Left ventricle myocardium superior (tissue), 1 donor: Measurements from ENCODE around the gene PGM3. TPM values are rescaled to one million over a fixed set of nuclear protein-coding genes. Genes with fewer than 3 reads are reported as not detected.

Experiments
- ATAC-seq: fragments of 200-7000 bp; cut with Tn5 transposase; one replicate; pipeline ENCODE4 v1.9.1; 2020; ENCODE audit warnings: mild to moderate bottlenecking, moderate library complexity
- DNase-seq: peaks from one replicate; pipeline ENCODE4 v3.0.0-alpha.2; 2020
- intact Hi-C: fragments of 100-400 bp; cut with micrococcal nuclease; formaldehyde crosslinking; loops from one replicate; pipeline ENCODE4 v1.11.0; 2022
- total RNA-seq: library from RNA; stranded (reverse); fragmentation: NEBNext Ultra II Directional; extraction: Animal tissue kit (Norgen Biotek cat#: 25700); gene quantifications from one replicate; pipeline ENCODE4 v1.2.1, GENCODE V29; 2021
- donor health status: DM: no; HTN: yes; CAD: no; lungs with severe emphysema.

The PGM3 gene
- total RNA-seq, 1 donor from 2014 or later = 13.2 TPM

DNA sequence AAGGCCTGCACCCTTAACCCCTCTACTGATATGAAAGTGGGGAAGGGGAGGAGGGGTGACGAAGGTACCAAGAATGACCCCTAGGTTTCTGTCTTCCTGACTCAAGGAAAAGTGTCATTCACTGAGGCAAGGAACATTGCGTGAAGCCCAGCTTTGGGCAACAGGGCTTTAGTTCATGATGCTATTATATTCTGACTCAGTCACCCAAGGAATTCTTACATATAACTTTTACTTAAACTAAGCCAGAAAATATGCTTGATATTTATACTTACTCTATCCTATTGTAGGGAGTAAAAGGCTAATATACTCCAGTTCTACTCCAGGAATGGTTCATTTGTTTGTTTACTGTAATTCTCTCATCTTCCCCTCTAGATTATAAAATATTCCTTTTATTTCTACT, 65.1 kb downstream of the PGM3 start:
- ATAC-seq (no peak), DNase-seq (no peak)
- intact Hi-C loops = no loop called here

DNA sequence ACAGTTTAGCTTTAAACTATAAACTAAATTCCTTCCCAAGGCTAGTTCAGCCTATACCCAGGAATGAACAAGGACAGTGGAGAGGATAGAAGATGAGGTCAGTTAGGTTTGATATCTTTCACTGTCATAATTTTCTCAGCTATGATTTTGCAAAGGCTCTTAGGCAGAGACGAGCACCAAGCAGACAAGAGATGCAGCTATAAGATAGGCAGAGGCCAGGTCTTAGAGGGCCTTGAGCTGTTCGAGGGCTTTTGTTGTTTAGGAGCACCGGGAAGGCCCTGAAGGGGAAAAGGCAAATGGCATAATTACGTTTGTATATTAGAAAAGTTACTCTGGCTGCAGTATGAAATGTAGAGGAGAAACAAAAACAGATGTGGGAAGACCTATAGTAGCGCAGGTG, 65.8 kb downstream of the PGM3 start:
- ATAC-seq = no peak
- intact Hi-C loops = no loop called here
- DNase-seq = no peak

DNA sequence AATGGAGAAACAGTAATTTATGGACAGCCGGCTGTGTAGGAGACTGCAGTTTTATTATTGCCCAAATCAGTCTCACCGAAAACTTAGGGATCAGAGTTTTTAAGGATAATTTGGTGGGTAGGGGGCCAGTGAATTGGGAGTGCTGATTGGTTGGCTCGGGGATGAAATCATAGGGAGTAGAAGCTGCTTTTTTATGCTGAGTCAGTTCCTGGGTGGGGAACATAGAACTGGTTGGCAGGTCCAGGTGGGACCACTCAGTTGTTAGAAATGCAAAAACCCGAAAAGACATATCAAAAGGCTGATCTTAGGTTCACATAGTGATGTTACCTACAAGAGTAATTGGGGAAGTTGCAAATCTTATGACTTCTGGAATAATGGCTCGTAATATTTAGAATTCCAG, 66.3 kb downstream of the PGM3 start:
- intact Hi-C loops = no loop called here
- ATAC-seq (no peak), DNase-seq (no peak)

DNA sequence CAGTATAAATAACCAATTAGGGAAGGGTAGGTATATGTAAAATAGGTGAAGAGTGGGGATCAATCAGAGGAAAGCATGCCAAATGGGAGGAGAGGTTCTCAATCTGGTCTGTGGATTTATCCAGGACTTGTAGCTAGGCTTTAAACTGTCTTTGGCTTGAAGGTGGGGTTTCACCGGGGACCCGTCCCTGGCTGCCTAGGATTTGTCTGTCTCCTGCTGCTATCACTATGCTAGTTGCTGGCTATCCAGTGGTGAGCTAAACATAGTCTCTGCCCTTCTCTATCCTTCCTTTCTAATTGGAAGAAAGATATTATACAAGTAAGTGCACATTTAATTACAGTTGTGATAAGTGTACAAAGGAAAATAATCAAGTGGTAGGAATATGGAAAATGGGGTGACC, 66.8 kb downstream of the PGM3 start:
- ATAC-seq (no peak), DNase-seq (no peak)
- intact Hi-C loops = no loop called here

DNA sequence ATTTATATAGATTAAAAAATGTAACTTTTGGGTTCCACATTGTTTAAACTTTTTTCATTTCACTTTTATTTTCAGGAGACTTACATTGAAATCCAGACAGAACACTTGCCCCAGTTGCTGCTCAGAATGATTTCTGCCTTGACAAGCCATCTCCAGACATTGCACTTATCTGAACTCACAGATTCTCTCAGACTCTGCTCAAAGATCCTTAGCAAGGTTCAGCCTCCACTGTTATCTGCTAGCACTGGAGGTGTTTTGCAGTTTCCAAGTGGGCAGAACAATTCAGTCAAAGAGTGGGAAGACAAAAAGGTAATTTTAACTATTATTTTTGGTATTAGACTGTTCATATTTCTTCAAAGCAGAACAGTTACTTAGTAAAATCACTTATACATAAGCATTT, 67.6 kb downstream of the PGM3 start:
- DNase-seq = no peak
- intact Hi-C loops = no loop called here
- no peak for ATAC-seq

DNA sequence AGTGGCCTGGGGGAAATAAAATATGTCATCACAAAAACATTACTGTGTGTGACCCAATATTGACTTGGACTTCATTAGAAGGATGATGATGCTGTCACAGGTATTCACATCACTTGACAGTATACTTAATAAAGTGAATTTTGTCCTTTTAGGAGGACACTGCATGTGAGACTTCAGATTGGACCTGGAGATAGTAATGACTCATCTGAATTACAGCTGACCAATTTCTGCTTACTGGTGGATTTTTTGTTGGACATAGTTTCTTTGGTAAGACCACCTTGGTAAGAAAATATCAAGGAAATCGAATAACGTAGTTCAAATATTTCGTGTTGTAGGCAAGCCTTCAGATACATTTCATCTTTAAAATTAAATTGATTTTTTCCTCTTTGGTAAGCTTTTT, 68.5 kb downstream of the PGM3 start:
- no peak for ATAC-seq
- DNase-seq = no peak
- intact Hi-C loops = no loop called here

DNA sequence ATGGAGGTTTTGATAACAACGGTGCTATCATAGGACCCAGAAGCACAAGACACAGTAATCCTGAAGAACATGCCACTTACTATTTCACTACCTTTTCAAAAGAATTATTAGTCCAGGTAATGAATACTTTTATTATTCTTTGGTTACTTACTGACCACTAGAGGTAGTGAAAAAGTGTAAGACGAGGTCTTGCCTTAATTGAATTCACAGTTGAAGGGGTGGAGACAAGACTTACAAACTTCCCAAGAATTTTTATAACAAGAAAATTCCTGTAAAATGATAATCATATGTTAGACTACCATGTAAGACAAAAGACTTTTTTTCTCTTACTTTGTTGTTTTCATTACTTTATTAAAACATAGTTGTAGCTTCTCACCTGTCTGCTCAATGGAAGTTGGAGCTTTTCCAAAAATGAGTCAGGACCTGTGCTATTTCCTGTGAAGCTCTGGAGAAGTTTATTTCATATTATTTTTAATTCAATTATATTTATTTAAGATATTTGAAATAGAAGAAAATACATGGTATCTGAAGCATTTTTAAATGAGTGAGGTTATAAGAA, 73.2 kb downstream of the PGM3 start:
- ATAC-seq (no peak), DNase-seq (no peak)
- intact Hi-C loops = no loop called here

DNA sequence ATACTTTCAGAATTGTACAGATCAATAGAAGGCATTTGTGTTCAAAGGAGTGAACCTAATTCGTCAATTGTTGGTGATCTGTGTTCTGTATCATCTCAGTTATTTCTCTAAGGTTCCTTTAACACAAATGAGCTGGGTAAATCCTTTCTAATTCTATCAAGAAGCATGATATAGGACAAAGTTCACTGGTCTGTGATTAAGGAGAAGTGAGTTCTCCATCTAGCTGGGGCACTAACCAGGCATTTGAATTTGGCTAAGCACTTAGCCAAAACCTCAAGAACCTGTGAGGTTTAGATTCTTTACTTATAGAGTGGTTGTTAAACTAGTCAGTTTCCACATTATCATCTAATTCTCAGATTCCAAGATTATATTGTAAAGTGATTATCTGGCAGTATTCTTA, 75.3 kb downstream of the PGM3 start:
- DNase-seq (no peak), ATAC-seq (no peak)
- intact Hi-C loops = no loop called here

Other genes with a start within 250 kb of the PGM3 start
- gene UBE3D, start 127.4 kb downstream of the PGM3 start, total RNA-seq = 3.0 TPM
- gene DOP1A, start 125.6 kb downstream of the PGM3 start, total RNA-seq = 17.7 TPM
- gene RWDD2A, start 92 bp upstream of the PGM3 start, total RNA-seq = 2.8 TPM
- 24.9 TPM for gene ME1, start 237.8 kb upstream of the PGM3 start, total RNA-seq